ENCODE results near the gene ATG13.

The ATG13 gene

DNA sequence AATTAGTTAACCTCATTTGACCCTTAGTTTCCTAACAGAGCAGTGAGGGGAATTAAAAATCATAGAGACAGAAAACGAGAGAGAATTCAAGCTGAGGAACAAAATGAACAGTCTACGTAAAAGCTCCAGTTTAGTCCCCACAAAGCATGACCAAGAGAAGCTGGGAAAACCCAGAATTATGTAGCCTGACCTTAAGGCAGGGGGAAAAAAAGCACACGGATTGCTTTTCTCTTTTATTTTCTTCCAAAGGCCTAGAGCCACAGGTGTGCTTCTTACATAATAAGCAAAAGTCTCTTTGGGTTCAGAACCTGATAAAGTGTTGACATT, 23.0 kb upstream of the ATG13 start:
- no peak overlapping the region for H2BK120ac ChIP-seq (ENCODE audit: low read depth, low read length)
- H3K4ac ChIP-seq (ENCODE audit: low read depth, low read length), result no peak overlapping the region
- H3K4me2 ChIP-seq (ENCODE audit: low read length), result peak overlapping the region; percentile 49
- H3K18ac ChIP-seq (ENCODE audit: low read length), result no peak overlapping the region
- no peaks in the 10 kb centered on the region for H3K27me3 ChIP-seq (ENCODE audit: insufficient read depth, low read length, poor library complexity)
- H4K5ac ChIP-seq (ENCODE audit: low read length), result peak overlapping the region; percentile 9
- H3K56ac ChIP-seq (ENCODE audit: low read length), result peak overlapping the region; percentile 59
- H3K9ac ChIP-seq (ENCODE audit: low read length), result peak overlapping the region; percentile 51
- H3K4me1 ChIP-seq (ENCODE audit: control insufficient read depth, low read depth, low read length), result peaks cover 2% of the 10 kb centered on the region
- peak overlapping the region; percentile 25 for H3K4me3 ChIP-seq (ENCODE audit: low read length)
- H3K79me1 ChIP-seq (ENCODE audit: low read length), result peaks cover 4% of the 10 kb centered on the region
- no peak overlapping the region for H2BK15ac ChIP-seq (replicated peaks; ENCODE audit: low read depth)
- no peak overlapping the region for H4K8ac ChIP-seq (ENCODE audit: low read depth, low read length)
- no peak overlapping the region for H2BK5ac ChIP-seq (ENCODE audit: low read length)
- no peak overlapping the region for H2AK5ac ChIP-seq (ENCODE audit: low read length)
- no peak overlapping the region for H3K27ac ChIP-seq (ENCODE audit: low read depth, low read length)
- peaks cover 36% of the 10 kb centered on the region for H3K79me2 ChIP-seq (ENCODE audit: control insufficient read depth, insufficient read depth, low read length)
- no peaks in the 10 kb centered on the region for H3K36me3 ChIP-seq (ENCODE audit: control insufficient read depth, insufficient read depth, low read length)
- no CpG with 5 or more reads among the region's 3 CpGs for WGBS (ENCODE audit: extremely low coverage, insufficient coverage, low lambda C conversion rate)
- H3K23ac ChIP-seq (ENCODE audit: low read length), result no peak overlapping the region
- DNase-seq, result no peak

DNA sequence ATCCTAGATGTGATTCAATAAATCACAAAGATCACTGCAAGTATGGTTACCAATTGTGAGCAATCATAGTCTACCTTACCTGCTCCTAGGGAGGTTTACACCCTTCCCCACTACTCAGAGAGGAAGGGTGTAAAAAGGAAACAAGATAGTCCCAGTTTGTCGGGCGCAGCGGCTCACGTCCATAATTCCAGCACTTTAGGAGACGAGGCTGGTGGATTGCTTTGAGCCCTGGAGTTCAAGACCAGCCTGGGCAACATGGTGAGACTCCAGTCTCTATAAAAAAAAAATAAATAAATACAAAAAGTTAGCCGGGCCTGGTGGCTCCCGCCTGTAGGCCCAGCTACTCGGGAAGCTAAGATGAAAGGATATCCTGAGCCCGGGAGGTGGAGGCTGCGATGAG, 22.6 kb upstream of the ATG13 start:
- peak overlapping the region; percentile 22 for H3K9ac ChIP-seq (ENCODE audit: low read length)
- H3K56ac ChIP-seq (ENCODE audit: low read length), result no peak overlapping the region
- no peak overlapping the region for H4K8ac ChIP-seq (ENCODE audit: low read depth, low read length)
- no peak overlapping the region for H2BK5ac ChIP-seq (ENCODE audit: low read length)
- peaks cover 4% of the 10 kb centered on the region for H3K79me1 ChIP-seq (ENCODE audit: low read length)
- H2AK5ac ChIP-seq (ENCODE audit: low read length), result no peak overlapping the region
- H3K23ac ChIP-seq (ENCODE audit: low read length), result no peak overlapping the region
- no peak overlapping the region for H3K4me2 ChIP-seq (ENCODE audit: low read length)
- H3K18ac ChIP-seq (ENCODE audit: low read length), result no peak overlapping the region
- H3K4me1 ChIP-seq (ENCODE audit: control insufficient read depth, low read depth, low read length), result peaks cover 2% of the 10 kb centered on the region
- H3K27me3 ChIP-seq (ENCODE audit: insufficient read depth, low read length, poor library complexity), result no peaks in the 10 kb centered on the region
- no CpG with 5 or more reads among the region's 10 CpGs for WGBS (ENCODE audit: extremely low coverage, insufficient coverage, low lambda C conversion rate)
- H2BK120ac ChIP-seq (ENCODE audit: low read depth, low read length), result no peak overlapping the region
- no peak overlapping the region for H2BK15ac ChIP-seq (replicated peaks; ENCODE audit: low read depth)
- H3K36me3 ChIP-seq (ENCODE audit: control insufficient read depth, insufficient read depth, low read length), result no peaks in the 10 kb centered on the region
- H3K4ac ChIP-seq (ENCODE audit: low read depth, low read length), result no peak overlapping the region
- no peak overlapping the region for H3K27ac ChIP-seq (ENCODE audit: low read depth, low read length)
- peaks cover 32% of the 10 kb centered on the region for H3K79me2 ChIP-seq (ENCODE audit: control insufficient read depth, insufficient read depth, low read length)
- H4K5ac ChIP-seq (ENCODE audit: low read length), result no peak overlapping the region
- no peak overlapping the region for H3K4me3 ChIP-seq (ENCODE audit: low read length)
- no peak for DNase-seq

DNA sequence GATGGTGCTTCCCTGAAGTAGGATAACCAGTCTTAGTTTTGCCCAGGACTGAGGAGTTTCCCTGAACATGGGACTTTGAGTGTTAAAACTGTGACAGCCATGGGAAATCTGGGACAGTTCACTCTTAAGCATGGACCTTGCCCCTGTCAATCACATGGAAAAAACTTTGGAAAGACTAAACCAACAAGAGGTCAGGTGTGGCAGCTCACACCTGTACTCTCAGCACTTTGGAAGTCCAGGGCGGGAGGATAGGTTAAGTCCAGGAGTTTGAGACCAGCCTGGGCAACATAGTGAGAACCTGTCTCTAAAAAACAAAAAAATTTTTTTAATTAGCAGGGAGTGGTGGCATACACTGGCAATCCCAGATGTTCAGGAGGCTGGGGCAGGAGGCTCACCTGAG, 20.2 kb upstream of the ATG13 start:
- Histone ChIP-seq H3K79me1 (ENCODE audit: low read length) (peaks cover 4% of the 10 kb centered on the region), H3K18ac (ENCODE audit: low read length) (no peak overlapping the region), H4K5ac (ENCODE audit: low read length) (no peak overlapping the region), H3K27me3 (ENCODE audit: insufficient read depth, low read length, poor library complexity) (no peaks in the 10 kb centered on the region), H3K4me3 (ENCODE audit: low read length) (no peak overlapping the region), H3K56ac (ENCODE audit: low read length) (no peak overlapping the region), H2BK15ac (replicated peaks; ENCODE audit: low read depth) (no peak overlapping the region), H4K8ac (ENCODE audit: low read depth, low read length) (no peak overlapping the region), H2AK5ac (ENCODE audit: low read length) (no peak overlapping the region), H3K9ac (ENCODE audit: low read length) (no peak overlapping the region), H3K27ac (ENCODE audit: low read depth, low read length) (no peak overlapping the region), H3K4me1 (ENCODE audit: control insufficient read depth, low read depth, low read length) (peaks cover 2% of the 10 kb centered on the region), H3K79me2 (ENCODE audit: control insufficient read depth, insufficient read depth, low read length) (peaks cover 16% of the 10 kb centered on the region), H3K23ac (ENCODE audit: low read length) (no peak overlapping the region), H2BK120ac (ENCODE audit: low read depth, low read length) (no peak overlapping the region), H3K4me2 (ENCODE audit: low read length) (no peak overlapping the region), H2BK5ac (ENCODE audit: low read length) (no peak overlapping the region), H3K36me3 (ENCODE audit: control insufficient read depth, insufficient read depth, low read length) (no peaks in the 10 kb centered on the region), H3K4ac (ENCODE audit: low read depth, low read length) (no peak overlapping the region)
- no CpG with 5 or more reads among the region's 1 CpG for WGBS (ENCODE audit: extremely low coverage, insufficient coverage, low lambda C conversion rate)
- DNase-seq, result no peak

DNA sequence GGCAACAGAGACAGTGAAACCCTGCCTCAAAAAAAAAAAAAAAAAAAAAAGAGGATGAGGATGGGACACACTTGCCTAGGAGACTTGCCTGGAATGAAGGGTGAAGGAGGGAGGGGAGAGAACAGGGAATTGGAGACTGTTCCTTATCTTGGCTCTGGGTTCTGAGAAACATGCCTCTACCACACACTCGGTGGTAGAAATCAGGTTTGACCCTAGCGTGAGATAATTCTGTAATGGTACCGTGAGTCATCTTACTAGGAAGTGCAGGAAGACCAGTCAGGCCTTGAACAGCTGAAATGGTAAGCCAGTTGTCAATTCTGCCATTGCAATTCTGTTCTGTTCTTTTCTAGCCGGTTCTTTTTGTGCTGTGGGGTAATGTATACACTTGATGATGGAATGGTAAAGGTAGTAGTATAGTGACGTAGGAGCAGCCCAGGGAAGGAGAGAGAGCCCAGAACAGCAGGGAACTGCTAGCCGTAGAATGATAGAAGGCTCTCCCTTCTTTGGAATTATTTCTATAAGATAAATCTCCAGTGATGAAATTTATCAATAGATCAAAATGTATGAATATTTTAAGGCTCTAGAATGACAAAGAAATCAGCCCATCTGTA, 19.6 kb upstream of the ATG13 start:
- Histone ChIP-seq H3K4me2 (ENCODE audit: low read length) (no peak overlapping the region), H3K4me1 (ENCODE audit: control insufficient read depth, low read depth, low read length) (peaks cover 2% of the 10 kb centered on the region), H2AK5ac (ENCODE audit: low read length) (no peak overlapping the region), H3K56ac (ENCODE audit: low read length) (no peak overlapping the region), H3K27me3 (ENCODE audit: insufficient read depth, low read length, poor library complexity) (no peaks in the 10 kb centered on the region), H3K79me1 (ENCODE audit: low read length) (peaks cover 4% of the 10 kb centered on the region), H2BK120ac (ENCODE audit: low read depth, low read length) (no peak overlapping the region), H2BK5ac (ENCODE audit: low read length) (no peak overlapping the region), H3K27ac (ENCODE audit: low read depth, low read length) (no peak overlapping the region), H3K4me3 (ENCODE audit: low read length) (no peak overlapping the region), H3K36me3 (ENCODE audit: control insufficient read depth, insufficient read depth, low read length) (no peaks in the 10 kb centered on the region), H3K9ac (ENCODE audit: low read length) (no peak overlapping the region), H2BK15ac (replicated peaks; ENCODE audit: low read depth) (no peak overlapping the region), H4K5ac (ENCODE audit: low read length) (no peak overlapping the region), H3K23ac (ENCODE audit: low read length) (no peak overlapping the region), H3K18ac (ENCODE audit: low read length) (no peak overlapping the region), H3K4ac (ENCODE audit: low read depth, low read length) (no peak overlapping the region), H3K79me2 (ENCODE audit: control insufficient read depth, insufficient read depth, low read length) (peaks cover 10% of the 10 kb centered on the region), H4K8ac (ENCODE audit: low read depth, low read length) (no peak overlapping the region)
- DNase-seq, result peak; percentile 18
- WGBS (ENCODE audit: extremely low coverage, insufficient coverage, low lambda C conversion rate), result no CpG with 5 or more reads among the region's 6 CpGs

DNA sequence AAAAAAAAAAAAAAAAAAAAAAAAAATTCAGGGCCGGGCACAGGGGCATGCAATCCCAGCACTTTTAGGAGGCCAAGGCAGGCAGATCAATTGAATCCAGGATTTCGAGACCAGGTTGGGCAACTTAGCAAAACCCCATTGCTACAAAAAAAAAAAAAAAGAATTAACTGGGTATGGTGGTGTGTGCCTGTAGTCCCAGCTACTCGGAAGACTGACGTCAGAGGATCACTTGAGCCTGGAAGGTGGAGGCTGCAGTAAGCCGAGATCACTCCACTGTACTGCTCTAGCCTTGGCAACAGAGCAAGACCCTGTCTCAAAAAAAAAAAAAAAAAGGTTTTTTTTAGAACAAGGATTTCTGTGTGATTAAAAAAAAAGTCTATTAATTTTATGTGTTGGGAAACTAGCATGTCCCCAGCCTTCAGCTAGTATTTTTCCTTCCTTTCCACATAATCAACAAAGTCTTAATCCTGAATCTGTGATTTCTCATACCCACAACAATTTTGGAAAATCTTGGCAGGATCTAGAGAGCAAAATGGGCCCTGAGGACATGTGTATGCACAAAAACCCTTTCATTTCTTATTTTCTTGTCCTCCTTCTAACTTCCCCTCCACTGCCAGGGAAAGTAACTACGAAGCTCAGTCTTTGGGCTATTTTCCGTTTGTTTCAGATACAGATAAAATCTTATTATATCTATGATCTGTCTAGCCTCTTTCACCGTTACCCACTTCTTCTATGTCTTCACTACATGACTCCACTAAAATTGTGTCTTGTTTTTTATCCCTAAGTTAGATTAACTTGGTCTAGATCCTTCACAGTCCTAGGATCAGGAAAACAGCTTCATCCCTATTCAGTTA, 17.8 kb upstream of the ATG13 start:
- H3K4me2 ChIP-seq (ENCODE audit: low read length), result no peak overlapping the region

More for the DNA sequence above, 17.8 kb upstream of the ATG13 start:
- Histone ChIP-seq H3K4me1 (ENCODE audit: control insufficient read depth, low read depth, low read length) (no peaks in the 10 kb centered on the region), H3K23ac (ENCODE audit: low read length) (no peak overlapping the region), H3K56ac (ENCODE audit: low read length) (no peak overlapping the region), H3K9ac (ENCODE audit: low read length) (no peak overlapping the region), H3K4me3 (ENCODE audit: low read length) (no peak overlapping the region), H4K8ac (ENCODE audit: low read depth, low read length) (no peak overlapping the region), H3K18ac (ENCODE audit: low read length) (no peak overlapping the region), H3K27me3 (ENCODE audit: insufficient read depth, low read length, poor library complexity) (no peaks in the 10 kb centered on the region), H2AK5ac (ENCODE audit: low read length) (no peak overlapping the region), H3K27ac (ENCODE audit: low read depth, low read length) (no peak overlapping the region), H2BK120ac (ENCODE audit: low read depth, low read length) (no peak overlapping the region), H3K4ac (ENCODE audit: low read depth, low read length) (no peak overlapping the region), H3K79me2 (ENCODE audit: control insufficient read depth, insufficient read depth, low read length) (no peaks in the 10 kb centered on the region), H2BK15ac (replicated peaks; ENCODE audit: low read depth) (no peak overlapping the region), H2BK5ac (ENCODE audit: low read length) (no peak overlapping the region), H3K79me1 (ENCODE audit: low read length) (no peaks in the 10 kb centered on the region), H4K5ac (ENCODE audit: low read length) (no peak overlapping the region), H3K36me3 (ENCODE audit: control insufficient read depth, insufficient read depth, low read length) (no peaks in the 10 kb centered on the region)
- no CpG with 5 or more reads among the region's 8 CpGs for WGBS (ENCODE audit: extremely low coverage, insufficient coverage, low lambda C conversion rate)
- no peak for DNase-seq

Measured in mesendoderm (in vitro differentiated cells).